IMR-90 (cell line): ENCODE data around the gene PTEN. TPM values are rescaled to one million over a fixed set of nuclear protein-coding genes. Genes with fewer than 3 reads are reported as not detected.

Experiments used
- ATAC-seq: fragments of 200-7000 bp; cut with Tn5 transposase; 2 replicates; pipeline ENCODE4 v1.9.1; 2020; ENCODE audit warnings: low read depth, mild to moderate bottlenecking, moderate library complexity
- BruUV-seq: library from RNA; stranded (reverse); fragments of 400-500 nt; replicated peaks from 2 replicates; lab custom pipeline; 2021; lab: Mats Ljungman, UMichigan
- CTCF ChIA-PET: fragments of 300-600 bp; formaldehyde crosslinking; extraction: SDS; loops from one replicate; lab custom pipeline; 2021; ENCODE audit warnings: antibody characterized with exemption; lab: Yijun Ruan, JAX
- POLR2A ChIA-PET: fragments of 300-600 bp; sonication (Branson Sonifier 250); formaldehyde crosslinking; loops from one replicate; lab custom pipeline; 2022; ENCODE audit warnings: antibody characterized with exemption; ENCODE audit not compliant: unreplicated experiment; lab: Charles Lee
- DNase-seq: peaks from one replicate; pipeline ENCODE4 v3.0.0; 2013
- H2AFZ ChIP-seq: replicated peaks from 2 replicates; pipeline ENCODE3; 2013; ENCODE audit warnings: low read length, mild to moderate bottlenecking; ENCODE audit not compliant: poor library complexity
- H2AK5ac ChIP-seq: 2 replicates; pipeline ENCODE4 v1.6.1; 2013; ENCODE audit warnings: low read depth, low read length, inconsistent platforms
- H2AK9ac ChIP-seq: replicated peaks from 2 replicates; pipeline ENCODE3; 2013; ENCODE audit warnings: mild to moderate bottlenecking, low read depth, low read length, moderate library complexity; ENCODE audit not compliant: poor library complexity
- H2BK120ac ChIP-seq: 2 replicates; pipeline ENCODE4 v1.6.1; 2013; ENCODE audit warnings: low read depth, low read length, inconsistent platforms
- H2BK15ac ChIP-seq: 3 replicates; pipeline ENCODE4 v1.6.1; 2013; ENCODE audit warnings: low read depth, low read length, inconsistent platforms
- H2BK20ac ChIP-seq: 2 replicates; pipeline ENCODE4 v1.6.1; 2013; ENCODE audit warnings: low read depth, mild to moderate bottlenecking, inconsistent platforms, low read length, moderate library complexity
- H2BK5ac ChIP-seq: 2 replicates; pipeline ENCODE4 v1.6.1; 2013; ENCODE audit warnings: mild to moderate bottlenecking, low read depth, low read length, inconsistent platforms; ENCODE audit not compliant: poor library complexity, severe bottlenecking
- H3K14ac ChIP-seq: replicated peaks from 2 replicates; pipeline ENCODE4 v1.6.1; 2013; ENCODE audit warnings: low read depth, low read length, inconsistent platforms
- H3K18ac ChIP-seq: 2 replicates; pipeline ENCODE4 v1.6.1; 2013; ENCODE audit warnings: low read depth, low read length, control low read depth
- H3K23ac ChIP-seq: 2 replicates; pipeline ENCODE4 v1.6.1; 2013; ENCODE audit warnings: low read depth, low read length, inconsistent platforms
- H3K27ac ChIP-seq: 2 replicates; pipeline ENCODE4 v1.5.1; 2013; ENCODE audit warnings: mild to moderate bottlenecking, control low read depth, low read length; ENCODE audit not compliant: insufficient read depth
- H3K27me3 ChIP-seq: 2 replicates; pipeline ENCODE4 v1.6.1; 2013; ENCODE audit warnings: low read length; ENCODE audit not compliant: control insufficient read depth, insufficient read depth
- H3K36me3 ChIP-seq: 2 replicates; pipeline ENCODE4 v1.6.1; 2013; ENCODE audit warnings: low read length, mixed read lengths; ENCODE audit not compliant: control insufficient read depth, insufficient read depth
- H3K4ac ChIP-seq: 2 replicates; pipeline ENCODE4 v1.6.1; 2013; ENCODE audit warnings: low read depth, low read length, inconsistent platforms
- H3K4me1 ChIP-seq: 2 replicates; pipeline ENCODE4 v1.6.1; 2013; ENCODE audit warnings: low read length, mixed read lengths; ENCODE audit not compliant: control insufficient read depth, insufficient read depth
- H3K4me2 ChIP-seq: 2 replicates; pipeline ENCODE4 v1.6.1; 2013; ENCODE audit warnings: low read depth, mild to moderate bottlenecking, control low read depth, low read length, moderate library complexity
- H3K4me3 ChIP-seq: 2 replicates; pipeline ENCODE4 v1.5.1; 2013; ENCODE audit warnings: low read depth, mild to moderate bottlenecking, control low read depth, low read length, moderate library complexity; ENCODE audit not compliant: insufficient read depth
- H3K56ac ChIP-seq: 2 replicates; pipeline ENCODE4 v1.6.1; 2013; ENCODE audit warnings: low read length, inconsistent platforms; ENCODE audit not compliant: insufficient read depth; ENCODE audit errors: extremely low read depth
- H3K79me1 ChIP-seq, 2 experiments: 2 replicates each; pipeline ENCODE4 v1.6.1; 2013; ENCODE audit warnings: low read length in 2 of 2, inconsistent platforms in 1 of 2, low read depth in 1 of 2
- H3K9ac ChIP-seq: 2 replicates; pipeline ENCODE4 v1.6.1; 2013; ENCODE audit warnings: low read depth, low read length, control low read depth
- H3K9me1 ChIP-seq: 2 replicates; pipeline ENCODE4 v1.6.1; 2013; ENCODE audit warnings: low read length, inconsistent platforms; ENCODE audit not compliant: insufficient read depth
- H3K9me3 ChIP-seq: 2 replicates; pipeline ENCODE4 v1.6.1; 2013; ENCODE audit warnings: low read length; ENCODE audit not compliant: control insufficient read depth, insufficient read depth
- H4K20me1 ChIP-seq: 2 replicates; pipeline ENCODE4 v1.6.1; 2013; ENCODE audit warnings: low read length, inconsistent platforms; ENCODE audit not compliant: insufficient read depth
- H4K5ac ChIP-seq: 2 replicates; pipeline ENCODE4 v1.6.1; 2013; ENCODE audit warnings: mild to moderate bottlenecking, low read depth, low read length, control low read depth
- H4K8ac ChIP-seq, 2 experiments: 2 replicates each; pipeline ENCODE4 v1.6.1; 2013; ENCODE audit warnings: low read depth in 2 of 2, low read length in 2 of 2, control low read depth in 1 of 2, inconsistent platforms in 1 of 2
- H4K91ac ChIP-seq: 2 replicates; pipeline ENCODE4 v1.6.1; 2013; ENCODE audit warnings: low read depth, low read length, inconsistent platforms; ENCODE audit not compliant: insufficient read depth
- CHD1 ChIP-seq: IDR thresholded peaks from 2 replicates; pipeline ENCODE4 v1.6.1; 2012; ENCODE audit warnings: low read depth, low read length, improper control_type of control experiment
- FOS ChIP-seq: fragments of 150-350 bp; IDR thresholded peaks from 2 replicates; pipeline ENCODE4 v1.6.1; 2016; ENCODE audit warnings: low read depth, low read length
- MAFK ChIP-seq: IDR thresholded peaks from 2 replicates; pipeline ENCODE4 v1.6.1; 2012; ENCODE audit warnings: low read depth, low read length, improper control_type of control experiment
- MAZ ChIP-seq: IDR thresholded peaks from 2 replicates; pipeline ENCODE4 v1.6.1; 2012; ENCODE audit warnings: low read depth, mild to moderate bottlenecking, low read length, improper control_type of control experiment, moderate library complexity, borderline replicate concordance
- NFE2L2 ChIP-seq: fragments of 150-350 bp; IDR thresholded peaks from 2 replicates; pipeline ENCODE4 v1.6.1; 2016; ENCODE audit warnings: low read depth, mild to moderate bottlenecking, low read length
- RAD21 ChIP-seq: IDR thresholded peaks from 2 replicates; pipeline ENCODE4 v1.6.1; 2012; ENCODE audit warnings: low read length, improper control_type of control experiment
- RCOR1 ChIP-seq: IDR thresholded peaks from 2 replicates; pipeline ENCODE4 v1.6.1; 2012; ENCODE audit warnings: mild to moderate bottlenecking, low read length, improper control_type of control experiment; ENCODE audit not compliant: insufficient replicate concordance
- RFX5 ChIP-seq: IDR thresholded peaks from 2 replicates; pipeline ENCODE4 v1.8.0; 2012; ENCODE audit warnings: low read depth, mild to moderate bottlenecking, low read length, moderate library complexity
- SMC3 ChIP-seq: fragments of 150-350 bp; IDR thresholded peaks from 2 replicates; pipeline ENCODE4 v1.6.1; 2016; ENCODE audit warnings: low read depth, mild to moderate bottlenecking, antibody characterized with exemption, low read length, moderate library complexity
- WGBS, 2 experiments: methylation state at CpG; one replicate each; pipeline versions ENCODE4 v1.1.5 to v1.1.7; 2013; ENCODE audit warnings: missing lambda C conversion rate in 2 of 2; ENCODE audit not compliant: insufficient read length in 1 of 2; ENCODE audit errors: extremely low coverage in 2 of 2; 5-methylcytosine and 5-hydroxymethylcytosine counted together
- dilution Hi-C: fragments of 300-500 bp; cut with HindIII; formaldehyde crosslinking; loops from one replicate; pipeline ENCODE4 v1.14.3; 2018; ENCODE audit warnings: low sequenced_read_pairs; ENCODE audit not compliant: unreplicated experiment
- in situ Hi-C: fragments of 300-500 bp; cut with MboI; formaldehyde crosslinking; loops from 3 replicates; pipeline ENCODE4 v1.14.3; 2019; ENCODE audit warnings: low sequenced_read_pairs, inconsistent platforms, mixed read lengths
- intact Hi-C: fragments of 100-400 bp; cut with micrococcal nuclease; formaldehyde crosslinking; loops from 2 replicates; pipeline ENCODE4 v1.10.0; 2022
- polyA plus RNA-seq, 3 experiments: library from polyadenylated mRNA; depleted of rRNA; stranded (reverse); fragments of >200 nt; gene quantifications; 2 replicates each; pipeline ENCODE4 v1.2.3, GENCODE V29; 2012; ENCODE audit warnings: low replicate concordance in 1 of 3
- total RNA-seq: library from RNA; depleted of rRNA; stranded (reverse); fragments of >200 nt; gene quantifications from 2 replicates; pipeline ENCODE4 v1.2.3, GENCODE V29; 2012
- TF ChIP-seq, protein P1 (sequence below): conservative IDR thresholded peaks from 2 replicates; pipeline ENCODE4 v1.5.1; 2012; ENCODE audit warnings: mild to moderate bottlenecking, low read depth, low read length, improper control_type of control experiment
- TF ChIP-seq, protein P2 (sequence below): fragments of 150-350 bp; IDR thresholded peaks from 2 replicates; pipeline ENCODE4 v1.6.1; 2016; ENCODE audit warnings: low read depth, mild to moderate bottlenecking, low read length, moderate library complexity, borderline replicate concordance
- TF ChIP-seq, protein P3 (sequence below): fragments of 150-350 bp; IDR thresholded peaks from 2 replicates; pipeline ENCODE4 v1.6.1; 2017; ENCODE audit warnings: mild to moderate bottlenecking, antibody characterized with exemption, low read length, low read depth

The PTEN gene
- total and polyA plus RNA-seq, 2 of the 4 experiments (the other 2 are of a cell fraction), result 12.0 to 38.9 TPM

DNA sequence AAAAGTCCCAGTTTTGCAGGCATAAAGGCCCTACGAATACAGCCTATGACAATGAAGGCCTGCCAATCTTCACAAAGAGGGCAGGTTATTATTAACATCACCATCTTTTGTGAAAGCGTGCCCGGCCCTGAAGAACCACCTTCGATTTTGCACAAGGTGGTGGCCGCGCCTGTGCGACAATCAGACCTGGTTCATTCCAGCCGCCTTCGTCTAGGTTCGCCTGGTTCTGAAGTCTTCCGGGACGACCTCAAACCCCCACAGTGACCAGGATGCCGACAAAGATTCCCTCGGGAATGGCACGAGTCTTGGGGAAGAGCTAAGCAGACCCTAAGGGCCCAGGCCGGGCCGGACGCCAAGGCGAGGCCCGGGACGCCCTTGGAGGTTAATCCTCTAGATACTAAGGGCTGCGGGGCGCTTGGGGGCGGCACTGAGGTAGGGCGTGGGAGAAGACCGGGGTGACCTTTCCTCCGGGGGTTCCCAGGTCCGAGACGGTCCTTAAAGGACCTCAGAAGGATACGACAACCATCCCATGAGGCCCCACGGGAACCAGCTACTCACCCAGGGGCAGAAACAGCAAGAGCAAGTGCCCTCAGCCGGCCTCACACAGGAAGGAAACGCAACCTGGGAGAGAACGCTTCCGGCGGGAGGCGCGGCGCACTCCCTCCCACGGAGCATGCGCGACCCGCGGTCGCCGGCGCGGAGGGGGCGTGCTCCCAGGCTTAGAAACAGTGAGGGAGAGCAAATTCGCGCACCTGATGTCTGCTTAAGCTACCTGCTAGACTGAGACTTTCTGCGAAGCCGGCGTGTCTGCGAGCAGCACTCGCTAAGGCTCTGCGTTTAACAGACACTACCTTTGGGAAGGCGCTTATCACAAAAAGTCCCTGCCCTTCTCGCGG, 45.6 kb upstream of the PTEN start, which contains the start of gene ATAD1:
Gene ATAD1, minus strand, starts transcription at position 618 of the 896 bp plus-strand sequence. CDS start 3,627 bp downstream, outside the sequence.
- peak within 1 kb of the TSS; percentile 88 for H3K4me2 ChIP-seq
- peak within 1 kb of the TSS; percentile 75 to 92 for H4K8ac ChIP-seq
- peak within 1 kb of the TSS; percentile 22; the same call in 1 of the 3 replicates for H2BK15ac ChIP-seq
- intact Hi-C loops, result no loop called here
- peak within 1 kb of the TSS; percentile 99 for H2AFZ ChIP-seq
- peak within 1 kb of the TSS; percentile 15; the same call in 1 of the 2 replicates for H2BK120ac ChIP-seq
- H3K18ac ChIP-seq, result peak within 1 kb of the TSS; percentile 21; the same call in 1 of the 2 replicates
- TSS peak; percentile 63 for BruUV-seq
- peak within 1 kb of the TSS; percentile 80 for H2AK9ac ChIP-seq
- peak within 1 kb of the TSS; percentile 86 for H3K27ac ChIP-seq
- peak within 1 kb of the TSS; percentile 84 for H3K4me3 ChIP-seq
- H3K23ac ChIP-seq, result peak within 1 kb of the TSS; percentile 66
- no peaks in the 10 kb centered on the region for H3K9me3 ChIP-seq
- dilution Hi-C loops, result no loop called here
- H3K9ac ChIP-seq, result peak within 1 kb of the TSS; percentile 89
- DNase-seq, result peak; percentile 80
- in situ Hi-C loops, result no loop called here
- H3K9me1 ChIP-seq, result no peaks in the 10 kb centered on the region; the same call in 1 of the 2 replicates
- ChIA-PET CTCF (no interaction called here), POLR2A (no interaction called here)
- WGBS, 2 experiments, result 1% methylated on average over 25 of the region's 60 CpGs; no CpG with 5 or more reads in 1 of the 2 experiments
- peaks cover 4 to 20% of the 10 kb centered on the region in 2 experiments; a peak in 2 of 4 replicates for H3K79me1 ChIP-seq
- H4K91ac ChIP-seq, result peak within 1 kb of the TSS; percentile 82
- peak within 1 kb of the TSS; percentile 68 for H2AK5ac ChIP-seq
- H2BK5ac ChIP-seq, result peak within 1 kb of the TSS; percentile 79
- peak within 1 kb of the TSS; percentile 87 for H3K4ac ChIP-seq
- peak within 1 kb of the TSS; percentile 60 for H3K56ac ChIP-seq
- H3K4me1 ChIP-seq, result no peaks in the 10 kb centered on the region
- H4K5ac ChIP-seq, result peak within 1 kb of the TSS; percentile 76
- H4K20me1 ChIP-seq, result no peaks in the 10 kb centered on the region; the same call in 1 of the 2 replicates
- H2BK20ac ChIP-seq, result no peak within 1 kb of the TSS
- H3K27me3 ChIP-seq, result no peaks in the 10 kb centered on the region
- ATAC-seq, result peak; percentile 98
- H3K36me3 ChIP-seq, result no peaks in the 10 kb centered on the region
- H3K14ac ChIP-seq, result peak within 1 kb of the TSS; percentile 87
- TF ChIP-seq, protein P1, sequence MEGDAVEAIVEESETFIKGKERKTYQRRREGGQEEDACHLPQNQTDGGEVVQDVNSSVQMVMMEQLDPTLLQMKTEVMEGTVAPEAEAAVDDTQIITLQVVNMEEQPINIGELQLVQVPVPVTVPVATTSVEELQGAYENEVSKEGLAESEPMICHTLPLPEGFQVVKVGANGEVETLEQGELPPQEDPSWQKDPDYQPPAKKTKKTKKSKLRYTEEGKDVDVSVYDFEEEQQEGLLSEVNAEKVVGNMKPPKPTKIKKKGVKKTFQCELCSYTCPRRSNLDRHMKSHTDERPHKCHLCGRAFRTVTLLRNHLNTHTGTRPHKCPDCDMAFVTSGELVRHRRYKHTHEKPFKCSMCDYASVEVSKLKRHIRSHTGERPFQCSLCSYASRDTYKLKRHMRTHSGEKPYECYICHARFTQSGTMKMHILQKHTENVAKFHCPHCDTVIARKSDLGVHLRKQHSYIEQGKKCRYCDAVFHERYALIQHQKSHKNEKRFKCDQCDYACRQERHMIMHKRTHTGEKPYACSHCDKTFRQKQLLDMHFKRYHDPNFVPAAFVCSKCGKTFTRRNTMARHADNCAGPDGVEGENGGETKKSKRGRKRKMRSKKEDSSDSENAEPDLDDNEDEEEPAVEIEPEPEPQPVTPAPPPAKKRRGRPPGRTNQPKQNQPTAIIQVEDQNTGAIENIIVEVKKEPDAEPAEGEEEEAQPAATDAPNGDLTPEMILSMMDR, result peak; percentile 19; the same call in 1 of the 2 replicates
- TF ChIP-seq NFE2L2, result no peak
- TF ChIP-seq, protein P2, sequence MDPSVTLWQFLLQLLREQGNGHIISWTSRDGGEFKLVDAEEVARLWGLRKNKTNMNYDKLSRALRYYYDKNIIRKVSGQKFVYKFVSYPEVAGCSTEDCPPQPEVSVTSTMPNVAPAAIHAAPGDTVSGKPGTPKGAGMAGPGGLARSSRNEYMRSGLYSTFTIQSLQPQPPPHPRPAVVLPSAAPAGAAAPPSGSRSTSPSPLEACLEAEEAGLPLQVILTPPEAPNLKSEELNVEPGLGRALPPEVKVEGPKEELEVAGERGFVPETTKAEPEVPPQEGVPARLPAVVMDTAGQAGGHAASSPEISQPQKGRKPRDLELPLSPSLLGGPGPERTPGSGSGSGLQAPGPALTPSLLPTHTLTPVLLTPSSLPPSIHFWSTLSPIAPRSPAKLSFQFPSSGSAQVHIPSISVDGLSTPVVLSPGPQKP, result no peak
- TF ChIP-seq RFX5, result no peak
- peak; percentile 34; the same call in 1 of the 2 replicates for TF ChIP-seq MAZ
- 0 out of 2 replicates have a peak, but pooled peaks have one; percentile 2 for TF ChIP-seq FOS
- TF ChIP-seq MAFK, result no peak
- TF ChIP-seq SMC3, result no peak; the same call in 1 of the 2 replicates
- no peak for TF ChIP-seq CHD1
- no peak for TF ChIP-seq RCOR1
- TF ChIP-seq, protein P3, sequence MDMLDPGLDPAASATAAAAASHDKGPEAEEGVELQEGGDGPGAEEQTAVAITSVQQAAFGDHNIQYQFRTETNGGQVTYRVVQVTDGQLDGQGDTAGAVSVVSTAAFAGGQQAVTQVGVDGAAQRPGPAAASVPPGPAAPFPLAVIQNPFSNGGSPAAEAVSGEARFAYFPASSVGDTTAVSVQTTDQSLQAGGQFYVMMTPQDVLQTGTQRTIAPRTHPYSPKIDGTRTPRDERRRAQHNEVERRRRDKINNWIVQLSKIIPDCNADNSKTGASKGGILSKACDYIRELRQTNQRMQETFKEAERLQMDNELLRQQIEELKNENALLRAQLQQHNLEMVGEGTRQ, result no peak
- TF ChIP-seq RAD21, result no peak
